Measurements from ENCODE around the gene KIF2C.
"Not testable (repeated sequence)": the region's sequence is repeated elsewhere in the genome, so short reads cannot be mapped to it uniquely, and the experiment has no call there.

Gene KIF2C

GRCh38 chr1:44739307-44740178 is at the start of gene KIF2C:
TSS of gene KIF2C (plus strand) at chr1:44739837. CDS start at chr1:44739933, 96 bp downstream.
- intact Hi-C loops (cut with DNase I), result loop anchor here (5.0 to 10.0 kb wide), 2 partner anchors 38 to 565 kb away; partner anchors contain the start of gene RPS8
- DNase-seq, result peak; percentile 93 to 99 (median 97)

GRCh38 chr1:44693159-44693558 is 46.5 kb upstream of the KIF2C start:
- no peak for DNase-seq
- intact Hi-C loops (cut with DNase I), result no loop called here

- intact Hi-C loops (cut with DNase I), result no loop called here
- no peak for DNase-seq
These were observed 45.7 kb upstream of the KIF2C start for GRCh38 chr1:44693900-44694299.

GRCh38 chr1:44694863-44695478 is 44.7 kb upstream of the KIF2C start:
- intact Hi-C loops (cut with DNase I), result no loop called here

GRCh38 chr1:44695671-44696070 is 44.0 kb upstream of the KIF2C start:
- intact Hi-C loops (cut with DNase I), result no loop called here
- no peak for DNase-seq

More at GRCh38 chr1:44694863-44695478, 44.7 kb upstream of the KIF2C start:
- DNase-seq, result no peak

- no peak for DNase-seq
- intact Hi-C loops (cut with DNase I), result no loop called here
These were observed 43.5 kb upstream of the KIF2C start for GRCh38 chr1:44696101-44696500.

GRCh38 chr1:44696789-44697345 is 42.8 kb upstream of the KIF2C start:
- DNase-seq, result peak in 3 of 42 donors; percentile 9 to 14 (median 12)

GRCh38 chr1:44698138-44698537 is 41.5 kb upstream of the KIF2C start:
- intact Hi-C loops (cut with DNase I), result no loop called here
- DNase-seq, result no peak

More at GRCh38 chr1:44696789-44697345, 42.8 kb upstream of the KIF2C start:
- intact Hi-C loops (cut with DNase I), result no loop called here

GRCh38 chr1:44699375-44699774 is 40.3 kb upstream of the KIF2C start:
- intact Hi-C loops (cut with DNase I); DNase-seq: not testable (repeated sequence)

- intact Hi-C loops (cut with DNase I), result no loop called here
- no peak for DNase-seq
These were observed 39.1 kb upstream of the KIF2C start for GRCh38 chr1:44700573-44700972.

GRCh38 chr1:44701141-44701573 is 38.5 kb upstream of the KIF2C start:
- DNase-seq, result no peak
- intact Hi-C loops (cut with DNase I), result no loop called here

- no peak for DNase-seq
- intact Hi-C loops (cut with DNase I), result no loop called here
These were observed 34.2 kb upstream of the KIF2C start for GRCh38 chr1:44705470-44705869.

- intact Hi-C loops (cut with DNase I), result no loop called here
- no peak for DNase-seq
These were observed 33.7 kb upstream of the KIF2C start for GRCh38 chr1:44705938-44706337.

- no peak for DNase-seq
- intact Hi-C loops (cut with DNase I), result no loop called here
These were observed 32.3 kb upstream of the KIF2C start for GRCh38 chr1:44707112-44707881.

- intact Hi-C loops (cut with DNase I), result no loop called here
- peak in 20 of 42 donors; percentile 10 to 70 (median 30) for DNase-seq
These were observed 31.4 kb upstream of the KIF2C start for GRCh38 chr1:44707959-44708831.

GRCh38 chr1:44713321-44713781 is 26.3 kb upstream of the KIF2C start:
- DNase-seq, result no peak

GRCh38 chr1:44714532-44714931 is 25.1 kb upstream of the KIF2C start:
- DNase-seq, result no peak

More at GRCh38 chr1:44713321-44713781, 26.3 kb upstream of the KIF2C start:
- intact Hi-C loops (cut with DNase I), result no loop called here

GRCh38 chr1:44714944-44715571 is 24.6 kb upstream of the KIF2C start:
- DNase-seq, result peak; percentile 33 to 90 (median 74)
- intact Hi-C loops (cut with DNase I), result no loop called here

More at GRCh38 chr1:44714532-44714931, 25.1 kb upstream of the KIF2C start:
- intact Hi-C loops (cut with DNase I), result no loop called here

Data from head of caudate nucleus (tissue), 42 donors.